Transverse colon (tissue), 4 donors: ENCODE results near the gene DPH5.

ENCODE experiments used
- EP300 ChIP-seq: sonication (generic); formaldehyde crosslinking; IDR thresholded peaks from one replicate; pipeline ENCODE4 v1.6.1; 2017; ENCODE audit warnings: antibody characterized with exemption, low read depth
- POLR2A ChIP-seq: fragments of 450-650 bp; IDR thresholded peaks from one replicate; pipeline ENCODE4 v1.6.1; 2016; ENCODE audit warnings: antibody characterized with exemption, mild to moderate bottlenecking, moderate library complexity
- POLR2AphosphoS5 ChIP-seq, 3 donors: sonication (generic); formaldehyde crosslinking; IDR thresholded peaks; one replicate each; pipeline ENCODE4 v1.6.1; 2016; ENCODE audit warnings: antibody characterized with exemption in 3 of 3
- TF ChIP-seq, protein P1 (sequence below), 5 experiments: fragments of 200-600 bp in 3 of 5; fragments of 450-650 bp in 2 of 5; sonication (generic) in 3 of 5; IDR thresholded peaks; 1 replicate in 2 of 5; 2 replicates in 3 of 5; pipeline ENCODE4 v1.5.1; 2016 to 2017; ENCODE audit warnings: antibody characterized with exemption in 5 of 5, inconsistent platforms in 3 of 5, mild to moderate bottlenecking in 2 of 5, moderate library complexity in 1 of 5

DNA sequence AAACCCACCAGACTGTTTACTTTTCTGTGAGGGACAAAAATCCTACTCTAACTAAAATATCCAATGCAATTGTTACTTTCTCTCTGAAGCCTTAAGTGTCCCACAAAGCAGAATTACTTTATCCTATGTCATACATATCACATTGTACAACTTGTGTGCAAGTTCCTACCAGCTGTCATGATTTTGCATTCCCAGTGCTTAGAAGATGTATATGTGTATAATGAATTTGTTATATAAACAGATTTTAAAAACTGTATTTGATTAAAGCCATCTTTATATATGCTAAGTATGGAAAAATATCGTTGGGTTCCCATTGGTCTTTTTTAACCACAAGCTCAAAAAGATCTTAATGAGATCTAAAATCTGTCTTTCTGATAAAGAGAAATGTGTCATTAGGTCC, 57.0 kb downstream of the DPH5 start:
- TF ChIP-seq, protein P1, sequence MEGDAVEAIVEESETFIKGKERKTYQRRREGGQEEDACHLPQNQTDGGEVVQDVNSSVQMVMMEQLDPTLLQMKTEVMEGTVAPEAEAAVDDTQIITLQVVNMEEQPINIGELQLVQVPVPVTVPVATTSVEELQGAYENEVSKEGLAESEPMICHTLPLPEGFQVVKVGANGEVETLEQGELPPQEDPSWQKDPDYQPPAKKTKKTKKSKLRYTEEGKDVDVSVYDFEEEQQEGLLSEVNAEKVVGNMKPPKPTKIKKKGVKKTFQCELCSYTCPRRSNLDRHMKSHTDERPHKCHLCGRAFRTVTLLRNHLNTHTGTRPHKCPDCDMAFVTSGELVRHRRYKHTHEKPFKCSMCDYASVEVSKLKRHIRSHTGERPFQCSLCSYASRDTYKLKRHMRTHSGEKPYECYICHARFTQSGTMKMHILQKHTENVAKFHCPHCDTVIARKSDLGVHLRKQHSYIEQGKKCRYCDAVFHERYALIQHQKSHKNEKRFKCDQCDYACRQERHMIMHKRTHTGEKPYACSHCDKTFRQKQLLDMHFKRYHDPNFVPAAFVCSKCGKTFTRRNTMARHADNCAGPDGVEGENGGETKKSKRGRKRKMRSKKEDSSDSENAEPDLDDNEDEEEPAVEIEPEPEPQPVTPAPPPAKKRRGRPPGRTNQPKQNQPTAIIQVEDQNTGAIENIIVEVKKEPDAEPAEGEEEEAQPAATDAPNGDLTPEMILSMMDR (IDR thresholded peaks at IDR 0.05): no peak
- TF ChIP-seq POLR2A (no peak), POLR2AphosphoS5 (IDR thresholded peaks at IDR 0.05) (no peak), EP300 (no peak)
